Fibroblast of lung (primary cell): ENCODE measurements around the gene NXPH4. TPM values are rescaled to one million over a fixed set of nuclear protein-coding genes. Genes with fewer than 3 reads are reported as not detected.
A peak's percentile ranks its signal among the peaks of the same experiment; 100 is the strongest.

ENCODE experiments used
- DNase-seq, 2 donors: peaks; one replicate each; pipeline versions ENCODE4 v3.0.0 to v3.0.0-alpha.2; 2010; ENCODE audit warnings: low read depth in 2 of 2
- H2AFZ ChIP-seq: 2 replicates; pipeline ENCODE4 v1.5.1; 2012; ENCODE audit warnings: low read length, control low read depth, inconsistent platforms
- H3K27ac ChIP-seq: 2 replicates; pipeline ENCODE4 v1.5.1; 2011; ENCODE audit warnings: low read length, control low read depth; ENCODE audit not compliant: insufficient read depth
- H3K27me3 ChIP-seq: 2 replicates; pipeline ENCODE4 v1.5.1; 2011; ENCODE audit warnings: mild to moderate bottlenecking, low read length; ENCODE audit not compliant: control insufficient read depth, insufficient read depth
- H3K36me3 ChIP-seq: 2 replicates; pipeline ENCODE4 v1.5.1; 2011; ENCODE audit warnings: low read length; ENCODE audit not compliant: control insufficient read depth, insufficient read depth
- H3K4me1 ChIP-seq: 2 replicates; pipeline ENCODE4 v1.5.1; 2011; ENCODE audit warnings: low read length; ENCODE audit not compliant: control insufficient read depth, insufficient read depth; ENCODE audit errors: extremely low read depth
- H3K4me2 ChIP-seq: 2 replicates; pipeline ENCODE4 v1.5.1; 2011; ENCODE audit warnings: low read length, control low read depth; ENCODE audit not compliant: insufficient read depth; ENCODE audit errors: extremely low read depth
- H3K4me3 ChIP-seq, 4 experiments: fragments of 200-600 bp in 1 of 4; sonication (generic) in 1 of 4; replicated peaks in 1 of 4; 2 replicates each; pipeline ENCODE4 v1.5.1; 2011 to 2016; ENCODE audit warnings: low read length in 4 of 4, low read depth in 3 of 4, mild to moderate bottlenecking in 3 of 4, control low read depth in 2 of 4, inconsistent platforms in 1 of 4, mixed read lengths in 1 of 4; ENCODE audit not compliant: insufficient read depth in 1 of 4; ENCODE audit errors: control extremely low read depth in 1 of 4
- H3K79me2 ChIP-seq: 2 replicates; pipeline ENCODE4 v1.5.1; 2012; ENCODE audit warnings: mild to moderate bottlenecking, low read length, inconsistent platforms; ENCODE audit not compliant: control insufficient read depth, insufficient read depth
- H3K9ac ChIP-seq: 2 replicates; pipeline ENCODE4 v1.5.1; 2011; ENCODE audit warnings: mild to moderate bottlenecking, low read length, control low read depth; ENCODE audit not compliant: insufficient read depth
- H3K9me3 ChIP-seq: 2 replicates; pipeline ENCODE4 v1.5.1; 2012; ENCODE audit warnings: low read depth, low read length; ENCODE audit not compliant: control insufficient read depth, insufficient read depth
- H4K20me1 ChIP-seq: 2 replicates; pipeline ENCODE4 v1.5.1; 2011; ENCODE audit warnings: low read length; ENCODE audit not compliant: control insufficient read depth, insufficient read depth; ENCODE audit errors: extremely low read depth
- EZH2 ChIP-seq: IDR thresholded peaks from 2 replicates; pipeline ENCODE4 v1.5.1; 2012; ENCODE audit warnings: low read length, control low read depth, mild to moderate bottlenecking; ENCODE audit errors: missing control alignments
- polyA plus RNA-seq, 2 donors: library from polyadenylated mRNA; depleted of rRNA in 1 of 2; stranded (reverse) in 1 of 2; unstranded in 1 of 2; fragments of >200 nt; gene quantifications; 2 replicates each; pipeline ENCODE4 v1.2.1, GENCODE V29; 2011 to 2012; ENCODE audit warnings: missing spikeins in 1 of 2
- total RNA-seq: library from RNA; depleted of rRNA; stranded (reverse); fragments of >200 nt; gene quantifications from 2 replicates; pipeline ENCODE4 v1.2.1, GENCODE V29; 2014
- TF ChIP-seq, protein P1 (sequence below), 2 donors: IDR thresholded peaks in 1 of 2; conservative IDR thresholded peaks in 1 of 2; 1 replicate in 1 of 2; 2 replicates in 1 of 2; pipeline ENCODE4 v1.5.1; 2011 to 2012; ENCODE audit warnings: low read length in 2 of 2, control low read depth in 1 of 2, inconsistent platforms in 1 of 2, low read depth in 1 of 2, mild to moderate bottlenecking in 1 of 2

NXPH4 gene
- total and polyA plus RNA-seq, 2 donors (not counting 1 experiment from before 2014, with no cell fraction given) = 0.50 to 1.9 TPM

- Histone ChIP-seq H3K4me2 (peak overlapping the region; percentile 4), H3K27me3 (peaks cover 3% of the 10 kb centered on the region), H3K27ac (peak overlapping the region; percentile 91), H3K9ac (no peak overlapping the region), H3K4me3 (peak overlapping the region; percentile 58 to 97 (median 88)), H3K4me1 (peaks cover 29% of the 10 kb centered on the region), H3K9me3 (no peaks in the 10 kb centered on the region), H3K79me2 (peaks cover 28% of the 10 kb centered on the region), H4K20me1 (peaks cover 2% of the 10 kb centered on the region), H2AFZ (peak overlapping the region; percentile 11), H3K36me3 (peaks cover 24% of the 10 kb centered on the region)
- no peak for DNase-seq
- TF ChIP-seq EZH2 = no peak
- TF ChIP-seq, protein P1, sequence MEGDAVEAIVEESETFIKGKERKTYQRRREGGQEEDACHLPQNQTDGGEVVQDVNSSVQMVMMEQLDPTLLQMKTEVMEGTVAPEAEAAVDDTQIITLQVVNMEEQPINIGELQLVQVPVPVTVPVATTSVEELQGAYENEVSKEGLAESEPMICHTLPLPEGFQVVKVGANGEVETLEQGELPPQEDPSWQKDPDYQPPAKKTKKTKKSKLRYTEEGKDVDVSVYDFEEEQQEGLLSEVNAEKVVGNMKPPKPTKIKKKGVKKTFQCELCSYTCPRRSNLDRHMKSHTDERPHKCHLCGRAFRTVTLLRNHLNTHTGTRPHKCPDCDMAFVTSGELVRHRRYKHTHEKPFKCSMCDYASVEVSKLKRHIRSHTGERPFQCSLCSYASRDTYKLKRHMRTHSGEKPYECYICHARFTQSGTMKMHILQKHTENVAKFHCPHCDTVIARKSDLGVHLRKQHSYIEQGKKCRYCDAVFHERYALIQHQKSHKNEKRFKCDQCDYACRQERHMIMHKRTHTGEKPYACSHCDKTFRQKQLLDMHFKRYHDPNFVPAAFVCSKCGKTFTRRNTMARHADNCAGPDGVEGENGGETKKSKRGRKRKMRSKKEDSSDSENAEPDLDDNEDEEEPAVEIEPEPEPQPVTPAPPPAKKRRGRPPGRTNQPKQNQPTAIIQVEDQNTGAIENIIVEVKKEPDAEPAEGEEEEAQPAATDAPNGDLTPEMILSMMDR (conservative IDR thresholded peaks at IDR 0.05 in 1 of 2, IDR thresholded peaks at IDR 0.05 in 1 of 2; ENCODE audit: low read depth in 1 of 2, low read length in 2 of 2) = no peak
These were observed 12.5 kb downstream of the NXPH4 start for GRCh38 chr12:57229046-57229633.

DNA sequence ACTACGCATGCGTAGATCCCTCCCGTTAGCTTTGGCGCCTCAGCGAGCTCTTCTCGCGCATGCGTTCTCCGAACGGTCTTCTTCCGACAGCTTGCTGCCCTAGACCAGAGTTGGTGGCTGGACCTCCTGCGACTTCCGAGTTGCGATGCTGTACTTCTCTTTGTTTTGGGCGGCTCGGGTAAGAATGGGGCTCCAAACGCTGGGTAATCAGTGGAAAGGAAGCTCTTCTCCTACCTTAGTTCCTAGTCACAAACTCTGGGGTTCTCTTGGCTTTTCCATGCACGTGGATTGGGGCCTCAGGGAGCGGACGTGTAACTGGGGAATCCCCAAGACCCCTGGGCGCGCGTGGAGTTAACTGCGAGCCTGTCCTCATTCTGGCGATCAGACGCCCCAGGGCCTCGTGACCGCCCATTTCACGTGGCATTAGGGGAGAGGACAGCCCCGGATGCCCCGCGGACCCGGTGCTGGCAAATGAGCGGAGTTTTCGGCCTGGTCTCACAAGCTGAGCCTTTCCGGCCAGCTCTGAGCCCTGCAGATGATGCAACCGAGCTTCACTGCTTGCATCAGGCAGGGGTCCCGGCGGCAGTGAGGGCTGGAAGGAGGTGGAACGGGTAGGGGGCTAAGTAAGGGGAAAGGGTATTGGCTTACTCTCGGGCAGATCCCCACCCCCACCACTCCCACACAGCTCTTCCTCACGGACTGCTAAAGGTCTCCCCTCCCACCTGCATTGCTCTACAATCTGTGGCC lies 13.2 kb downstream of the NXPH4 start, which contains the start of gene SHMT2:
SHMT2 (plus strand) TSS at position 78 of the 747 bp plus-strand sequence; CDS start at position 146, 68 bp downstream.
- Histone ChIP-seq H3K9ac (peak within 1 kb of the TSS; percentile 88), H3K79me2 (peaks cover 28% of the 10 kb centered on the region), H3K27ac (peak within 1 kb of the TSS; percentile 91), H2AFZ (peak within 1 kb of the TSS; percentile 11), H3K4me1 (peaks cover 34% of the 10 kb centered on the region), H3K4me2 (peak within 1 kb of the TSS; percentile 99), H3K27me3 (peaks cover 3% of the 10 kb centered on the region), H3K36me3 (peaks cover 28% of the 10 kb centered on the region), H4K20me1 (peaks cover 2% of the 10 kb centered on the region), H3K9me3 (no peaks in the 10 kb centered on the region), H3K4me3 (peak within 1 kb of the TSS; percentile 58 to 97 (median 88))
- peak; percentile 89 to 96 for DNase-seq
- TF ChIP-seq, protein P1 (conservative IDR thresholded peaks at IDR 0.05 in 1 of 2, IDR thresholded peaks at IDR 0.05 in 1 of 2; ENCODE audit: low read depth in 1 of 2, low read length in 2 of 2) = no peak
- TF ChIP-seq EZH2 = no peak

DNA sequence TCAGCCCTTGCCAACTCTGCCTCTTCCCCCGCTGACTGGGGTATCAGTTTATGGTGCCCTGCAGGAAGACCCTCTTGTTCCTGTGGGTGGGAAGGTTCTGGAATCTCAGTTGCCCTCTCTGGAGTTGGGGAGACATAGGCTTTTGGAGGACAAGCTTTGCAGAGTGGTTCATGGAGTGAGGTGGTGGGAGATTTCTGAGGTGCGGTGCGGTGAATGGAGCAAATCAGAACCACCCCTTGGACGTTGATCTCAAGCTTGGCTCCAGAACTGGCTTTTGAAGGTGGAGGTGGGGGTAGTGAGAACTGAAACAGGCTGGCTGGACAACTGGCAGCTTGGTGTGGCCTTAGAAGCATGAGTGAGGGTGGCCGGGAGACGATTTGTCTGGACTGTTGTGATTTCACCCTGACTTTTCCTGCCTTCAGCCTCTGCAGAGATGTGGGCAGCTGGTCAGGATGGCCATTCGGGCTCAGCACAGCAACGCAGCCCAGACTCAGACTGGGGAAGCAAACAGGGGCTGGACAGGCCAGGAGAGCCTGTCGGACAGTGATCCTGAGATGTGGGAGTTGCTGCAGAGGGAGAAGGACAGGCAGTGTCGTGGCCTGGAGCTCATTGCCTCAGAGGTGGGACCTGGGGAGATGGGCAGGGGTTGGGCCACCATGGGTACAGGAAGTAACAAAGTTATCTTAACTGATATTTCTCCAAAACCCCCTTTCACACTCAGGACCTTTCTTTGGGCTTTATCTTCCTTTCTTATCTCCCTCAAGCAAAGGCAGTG lies 14.0 kb downstream of the NXPH4 start:
- Histone ChIP-seq H3K4me3 (peak overlapping the region; percentile 58 to 97 (median 88)), H3K9me3 (no peaks in the 10 kb centered on the region), H3K9ac (peak overlapping the region; percentile 88), H3K4me1 (peaks cover 40% of the 10 kb centered on the region), H4K20me1 (peaks cover 2% of the 10 kb centered on the region), H3K27me3 (peaks cover 3% of the 10 kb centered on the region), H3K27ac (peak overlapping the region; percentile 91), H3K36me3 (peaks cover 30% of the 10 kb centered on the region), H3K4me2 (peak overlapping the region; percentile 99), H2AFZ (no peak overlapping the region), H3K79me2 (peaks cover 28% of the 10 kb centered on the region)
- peak in 1 of 2 donors; percentile 28 for DNase-seq
- no peak for TF ChIP-seq EZH2
- TF ChIP-seq, protein P1 (conservative IDR thresholded peaks at IDR 0.05 in 1 of 2, IDR thresholded peaks at IDR 0.05 in 1 of 2; ENCODE audit: low read depth in 1 of 2, low read length in 2 of 2) = no peak
